HepG2 (cell line): Measurements from ENCODE around the gene PDIA5. TPM values are rescaled to one million over a fixed set of nuclear protein-coding genes. Genes with fewer than 3 reads are reported as not detected.
A peak's percentile ranks its signal among the peaks of the same experiment; 100 is the strongest.

Experiments
- HNRNPUL1 ChIP-seq: fragments of 200-400 bp; formaldehyde crosslinking; IDR thresholded peaks from 2 replicates; pipeline ENCODE4 v1.6.1; 2017; ENCODE audit warnings: low read depth, mild to moderate bottlenecking, low read length, moderate library complexity
- HOXA7 ChIP-seq: sonication (generic); formaldehyde crosslinking; IDR thresholded peaks from 2 replicates; pipeline ENCODE4 v1.8.1; 2022; ENCODE audit warnings: mild to moderate bottlenecking, missing genetic modification reagents, moderate library complexity
- KDM6A ChIP-seq: IDR thresholded peaks from 2 replicates; pipeline ENCODE4 v1.6.1; 2016; ENCODE audit warnings: low read depth
- POLR2A ChIP-seq, 2 experiments: IDR thresholded peaks; 2 replicates each; pipeline ENCODE4 v1.6.1; 2011; ENCODE audit warnings: low read depth in 2 of 2, low read length in 2 of 2, mild to moderate bottlenecking in 1 of 2, moderate library complexity in 1 of 2; ENCODE audit not compliant: insufficient read depth in 1 of 2
- REST ChIP-seq, 2 experiments: IDR thresholded peaks; 2 replicates each; pipeline ENCODE4 v1.6.1; 2011 to 2012; ENCODE audit warnings: low read length in 2 of 2, borderline replicate concordance in 1 of 2, low read depth in 1 of 2, mild to moderate bottlenecking in 1 of 2, moderate library complexity in 1 of 2
- RNF2 ChIP-seq: fragments of 450-650 bp; conservative IDR thresholded peaks from 2 replicates; pipeline ENCODE4 v1.6.1; 2016; ENCODE audit warnings: low read depth
- TBX3 ChIP-seq: fragments of 450-650 bp; IDR thresholded peaks from 2 replicates; pipeline ENCODE4 v1.6.1; 2017; ENCODE audit warnings: antibody characterized with exemption, mild to moderate bottlenecking, inconsistent platforms, borderline replicate concordance
- USF2 ChIP-seq, 2 experiments: sonication (generic) in 1 of 2; formaldehyde crosslinking in 1 of 2; IDR thresholded peaks; 2 replicates each; pipeline versions ENCODE4 v1.5.1 to v1.6.1; 2011 to 2020; ENCODE audit warnings: borderline replicate concordance in 1 of 2, low read depth in 1 of 2, low read length in 1 of 2, mild to moderate bottlenecking in 1 of 2, missing genetic modification reagents in 1 of 2, moderate library complexity in 1 of 2
- ZFP36L1 ChIP-seq: sonication (generic); formaldehyde crosslinking; IDR thresholded peaks from 2 replicates; pipeline ENCODE4 v1.8.0; 2022; ENCODE audit warnings: mild to moderate bottlenecking, missing genetic modification reagents, moderate library complexity
- ZFP41 ChIP-seq: sonication (generic); formaldehyde crosslinking; IDR thresholded peaks from 2 replicates; pipeline ENCODE4 v1.4.0; 2020; ENCODE audit warnings: mild to moderate bottlenecking, missing genetic modification reagents, borderline replicate concordance
- ZNF251 ChIP-seq: sonication (generic); formaldehyde crosslinking; IDR thresholded peaks from 2 replicates; pipeline ENCODE4 v1.9.0; 2021; ENCODE audit warnings: mild to moderate bottlenecking, missing genetic modification reagents
- ZNF512B ChIP-seq: sonication (generic); formaldehyde crosslinking; IDR thresholded peaks from 2 replicates; pipeline ENCODE4 v1.5.1; 2020; ENCODE audit warnings: missing genetic modification reagents, mild to moderate bottlenecking, borderline replicate concordance
- ZNF569 ChIP-seq: sonication (generic); formaldehyde crosslinking; IDR thresholded peaks from 2 replicates; pipeline ENCODE4 v1.5.0; 2020; ENCODE audit warnings: mild to moderate bottlenecking, missing genetic modification reagents, moderate library complexity, borderline replicate concordance
- ZNF790 ChIP-seq: sonication (generic); formaldehyde crosslinking; IDR thresholded peaks from 2 replicates; pipeline ENCODE4 v1.8.0; 2022; ENCODE audit warnings: missing genetic modification reagents, mild to moderate bottlenecking, borderline replicate concordance
- polyA plus RNA-seq, 8 experiments: library from polyadenylated mRNA; depleted of rRNA in 3 of 8; stranded (reverse) in 7 of 8; unstranded in 1 of 8; fragments of >200 nt; fragmentation: Illumina TruSeq in 4 of 8; extraction: Trizol in 4 of 8; gene quantifications; 2 replicates each; pipeline versions ENCODE4 v1.2.1 to v1.2.3, GENCODE V29; 2011 to 2016; ENCODE audit warnings: low read depth in 4 of 8, missing spikeins in 1 of 8, mixed read lengths in 1 of 8; ENCODE audit not compliant: insufficient read depth in 1 of 8
- total RNA-seq, 5 experiments: library from RNA; depleted of rRNA; stranded (reverse); fragments of >200 nt; fragmentation: Illumina TruSeq; extraction: Trizol; gene quantifications; 2 replicates each; pipeline ENCODE4 v1.2.3, GENCODE V29; 2016; ENCODE audit warnings: low read depth in 1 of 5
- TF ChIP-seq, protein P1 (sequence below): sonication (generic); formaldehyde crosslinking; IDR thresholded peaks from 2 replicates; pipeline ENCODE4 v1.8.1; 2023; ENCODE audit warnings: mild to moderate bottlenecking, moderate library complexity, missing genetic modification reagents
- TF ChIP-seq, protein P2 (sequence below): sonication (generic); formaldehyde crosslinking; IDR thresholded peaks from 2 replicates; pipeline ENCODE4 v1.4.0; 2020; ENCODE audit warnings: missing genetic modification reagents, mild to moderate bottlenecking, borderline replicate concordance

Gene PDIA5
- total and polyA plus RNA-seq, 2 of the 13 experiments (the other 11 are each of a cell fraction or from before 2014, with no cell fraction given): 51.3 to 74.3 TPM

GRCh38 chr3:123066599-123066895, 278 bp upstream of the PDIA5 start (continued):
- TF ChIP-seq REST (IDR thresholded peaks at IDR 0.05; ENCODE audit: borderline replicate concordance in 1 of 2, low read depth in 1 of 2, low read length in 2 of 2) (0 out of 4 replicates have a peak, but pooled peaks of 1 of the 2 experiments have one; percentile 8), ZNF251 (no peak), ZFP41 (CRISPR knock-in tag) (0 out of 2 replicates have a peak, but pooled peaks have one; percentile 38), HNRNPUL1 (no peak), KDM6A (CRISPR knock-in tag) (0 out of 2 replicates have a peak, but pooled peaks have one; percentile 18), POLR2A (IDR thresholded peaks at IDR 0.05; ENCODE audit: insufficient read depth in 1 of 2, low read depth in 2 of 2, low read length in 2 of 2) (no peak), TBX3 (peak; percentile 51; the same call in 1 of the 2 replicates), RNF2 (peak; percentile 87; the same call in 1 of the 2 replicates), ZNF512B (no peak; the same call in 1 of the 2 replicates), ZFP36L1 (CRISPR knock-in tag) (no peak), HOXA7 (CRISPR knock-in tag) (no peak), USF2 (IDR thresholded peaks at IDR 0.05; ENCODE audit: low read depth, low read length) (0 out of 2 replicates have a peak, but pooled peaks have one; percentile 5), USF2 (CRISPR knock-in tag; IDR thresholded peaks at IDR 0.05; ENCODE audit: borderline replicate concordance) (no peak), ZNF569 (peak; percentile 33; the same call in 1 of the 2 replicates), ZNF790 (CRISPR knock-in tag) (0 out of 2 replicates have a peak, but pooled peaks have one; percentile 70)
- TF ChIP-seq, protein P1, sequence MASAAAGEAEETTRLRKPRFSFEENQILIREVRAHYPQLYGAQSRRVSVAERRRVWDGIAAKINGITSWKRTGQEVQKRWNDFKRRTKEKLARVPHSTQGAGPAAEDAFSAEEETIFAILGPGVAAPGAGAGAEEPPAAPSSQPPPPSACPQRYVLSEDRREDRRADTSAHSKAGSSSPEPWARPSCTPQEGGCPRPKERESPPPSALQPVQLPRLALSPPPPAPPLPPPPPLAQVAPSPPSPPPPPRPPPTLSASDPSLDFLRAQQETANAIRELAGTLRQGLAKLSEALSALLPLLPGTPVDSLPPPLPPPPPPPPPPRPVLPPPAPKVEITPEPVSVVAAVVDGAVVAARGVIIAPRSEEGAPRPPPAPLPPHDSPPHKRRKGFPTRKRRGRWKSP (CRISPR knock-in tag): peak; percentile 65; the same call in 1 of the 2 replicates
- TF ChIP-seq, protein P2, sequence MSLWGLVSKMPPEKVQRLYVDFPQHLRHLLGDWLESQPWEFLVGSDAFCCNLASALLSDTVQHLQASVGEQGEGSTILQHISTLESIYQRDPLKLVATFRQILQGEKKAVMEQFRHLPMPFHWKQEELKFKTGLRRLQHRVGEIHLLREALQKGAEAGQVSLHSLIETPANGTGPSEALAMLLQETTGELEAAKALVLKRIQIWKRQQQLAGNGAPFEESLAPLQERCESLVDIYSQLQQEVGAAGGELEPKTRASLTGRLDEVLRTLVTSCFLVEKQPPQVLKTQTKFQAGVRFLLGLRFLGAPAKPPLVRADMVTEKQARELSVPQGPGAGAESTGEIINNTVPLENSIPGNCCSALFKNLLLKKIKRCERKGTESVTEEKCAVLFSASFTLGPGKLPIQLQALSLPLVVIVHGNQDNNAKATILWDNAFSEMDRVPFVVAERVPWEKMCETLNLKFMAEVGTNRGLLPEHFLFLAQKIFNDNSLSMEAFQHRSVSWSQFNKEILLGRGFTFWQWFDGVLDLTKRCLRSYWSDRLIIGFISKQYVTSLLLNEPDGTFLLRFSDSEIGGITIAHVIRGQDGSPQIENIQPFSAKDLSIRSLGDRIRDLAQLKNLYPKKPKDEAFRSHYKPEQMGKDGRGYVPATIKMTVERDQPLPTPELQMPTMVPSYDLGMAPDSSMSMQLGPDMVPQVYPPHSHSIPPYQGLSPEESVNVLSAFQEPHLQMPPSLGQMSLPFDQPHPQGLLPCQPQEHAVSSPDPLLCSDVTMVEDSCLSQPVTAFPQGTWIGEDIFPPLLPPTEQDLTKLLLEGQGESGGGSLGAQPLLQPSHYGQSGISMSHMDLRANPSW (CRISPR knock-in tag): peak; percentile 71; the same call in 1 of the 2 replicates
